HG03558 (cell line): ENCODE measurements around the gene PHACTR1.

Experiments used
- ATAC-seq: cut with Tn5 transposase; IDR thresholded peaks from one replicate; pipeline ENCODE4 v1.9.1; 2021; ENCODE audit warnings: moderate number of reproducible peaks; ENCODE audit not compliant: unreplicated experiment; ENCODE audit errors: extremely low read depth

The PHACTR1 gene

GRCh38 chr6:13172291-13172690 is 455.7 kb downstream of the PHACTR1 start:
- ATAC-seq: no peak

DNA sequence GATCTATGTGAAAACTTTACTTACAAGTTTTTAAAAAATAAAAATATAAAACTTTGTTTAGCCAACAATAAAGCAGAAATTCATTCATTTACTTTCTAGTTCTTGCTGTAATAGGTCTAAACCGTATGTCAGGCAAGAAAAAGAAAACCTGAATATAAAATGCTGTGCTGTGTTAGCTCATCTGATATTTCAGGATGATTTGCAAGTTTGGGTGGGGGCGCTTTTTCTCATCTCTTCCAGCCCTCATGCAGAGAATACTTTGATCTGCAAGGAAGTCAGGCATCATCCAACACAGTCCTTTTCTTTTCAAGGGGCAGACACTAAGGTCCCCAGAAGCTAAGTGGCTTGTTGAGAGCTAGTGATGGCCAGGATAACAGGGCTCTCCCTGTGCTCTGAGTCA is 458.5 kb downstream of the PHACTR1 start:
- ATAC-seq: no peak

DNA sequence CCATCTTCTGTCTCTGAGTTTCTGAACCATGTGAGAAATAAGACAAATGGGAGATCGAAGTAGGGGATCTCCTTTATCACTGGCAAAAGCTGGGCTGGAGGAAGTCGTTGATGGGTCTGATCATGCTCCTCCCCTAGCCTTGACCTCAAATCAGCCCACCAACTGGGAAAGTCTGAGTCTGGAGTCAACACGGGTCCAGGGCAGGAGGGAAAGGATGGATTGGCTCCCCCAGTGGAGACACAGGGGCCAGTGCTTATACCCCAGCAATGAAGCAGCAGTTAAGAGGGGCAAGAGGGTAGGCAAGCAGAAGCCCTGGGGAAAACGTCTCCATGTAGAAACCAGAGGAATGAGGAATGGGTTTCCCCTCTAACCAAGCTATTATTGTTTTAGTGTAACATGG is 459.2 kb downstream of the PHACTR1 start:
- ATAC-seq: no peak

- no peak for ATAC-seq
Observed at GRCh38 chr6:13177664-13178063, 461.1 kb downstream of the PHACTR1 start.

GRCh38 chr6:13178107-13178506 is 461.5 kb downstream of the PHACTR1 start:
- no peak for ATAC-seq

GRCh38 chr6:13180538-13180937 is 464.0 kb downstream of the PHACTR1 start:
- ATAC-seq: no peak

DNA sequence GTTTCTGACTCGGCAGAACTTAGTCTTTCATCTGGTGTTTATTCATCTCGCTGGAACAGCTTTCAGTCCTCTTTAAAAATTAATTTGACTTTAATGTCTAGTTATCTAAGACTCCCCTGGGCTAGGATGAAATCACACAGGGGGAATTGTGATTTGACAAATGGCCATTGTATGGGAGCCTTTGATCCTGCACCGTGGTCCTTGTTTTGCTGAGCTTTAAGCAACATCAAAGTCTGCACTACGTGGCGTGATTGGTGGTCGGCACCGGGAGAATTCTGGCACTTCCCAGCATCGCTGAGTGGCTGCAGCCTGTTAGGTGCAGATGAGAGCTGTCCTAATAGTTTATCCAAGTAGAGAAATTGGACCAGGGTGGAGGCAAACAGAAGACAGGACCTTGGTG is 464.8 kb downstream of the PHACTR1 start:
- ATAC-seq: no peak

- no peak for ATAC-seq
Observed at GRCh38 chr6:13183415-13184088, 467.0 kb downstream of the PHACTR1 start.

GRCh38 chr6:13184089-13184468 is 467.5 kb downstream of the PHACTR1 start:
- ATAC-seq: no peak

- ATAC-seq: no peak
Observed at GRCh38 chr6:13184547-13184946, 468.0 kb downstream of the PHACTR1 start.

GRCh38 chr6:13186861-13187260 is 470.3 kb downstream of the PHACTR1 start:
- ATAC-seq: no peak

GRCh38 chr6:13187692-13188091 is 471.1 kb downstream of the PHACTR1 start:
- ATAC-seq: no peak

DNA sequence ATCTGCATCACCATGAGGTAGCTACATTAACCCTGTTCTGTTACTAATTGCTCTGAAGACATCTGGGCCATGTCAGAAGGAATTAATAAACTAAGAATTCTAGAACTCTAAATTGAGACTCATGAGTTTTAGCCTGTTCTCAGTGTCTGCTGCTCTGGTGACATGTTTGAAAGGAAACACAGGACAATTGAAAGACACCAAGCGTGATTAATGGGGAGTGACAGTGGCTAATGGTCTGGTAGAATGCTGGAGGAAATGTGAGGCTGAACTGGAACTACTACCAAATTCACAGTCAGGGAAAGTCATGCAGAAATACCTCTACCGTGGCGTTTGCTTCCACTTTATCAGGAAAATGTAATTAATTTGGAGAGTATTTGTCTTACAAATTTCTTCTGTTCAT is 471.7 kb downstream of the PHACTR1 start:
- no peak for ATAC-seq

- ATAC-seq: no peak
Observed at GRCh38 chr6:13189710-13190109, 473.1 kb downstream of the PHACTR1 start.

DNA sequence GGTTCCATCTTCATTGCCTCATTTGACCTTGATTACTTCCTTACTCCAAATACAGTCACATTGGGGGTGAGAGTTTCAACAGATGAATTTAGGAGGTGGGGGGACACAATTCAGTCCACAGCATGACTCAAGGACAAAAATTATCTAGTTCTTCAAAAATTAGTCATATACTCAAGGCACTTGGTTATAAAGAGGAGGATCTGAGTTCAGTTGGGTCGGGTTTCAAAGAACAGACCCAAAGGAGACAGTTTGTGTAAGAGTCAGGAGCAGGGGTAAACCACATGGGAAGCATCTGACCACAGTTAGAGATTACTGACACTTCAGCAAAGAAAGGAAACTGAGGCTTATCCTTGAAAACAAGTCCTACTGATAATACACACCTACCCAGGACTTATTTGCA is 473.8 kb downstream of the PHACTR1 start:
- no peak for ATAC-seq

GRCh38 chr6:13191461-13191860 is 474.9 kb downstream of the PHACTR1 start:
- no peak for ATAC-seq

GRCh38 chr6:13194852-13195251 is 478.3 kb downstream of the PHACTR1 start:
- ATAC-seq: no peak

GRCh38 chr6:13195803-13196202 is 479.2 kb downstream of the PHACTR1 start:
- ATAC-seq: no peak

GRCh38 chr6:13198168-13198567 is 481.6 kb downstream of the PHACTR1 start:
- ATAC-seq: no peak

DNA sequence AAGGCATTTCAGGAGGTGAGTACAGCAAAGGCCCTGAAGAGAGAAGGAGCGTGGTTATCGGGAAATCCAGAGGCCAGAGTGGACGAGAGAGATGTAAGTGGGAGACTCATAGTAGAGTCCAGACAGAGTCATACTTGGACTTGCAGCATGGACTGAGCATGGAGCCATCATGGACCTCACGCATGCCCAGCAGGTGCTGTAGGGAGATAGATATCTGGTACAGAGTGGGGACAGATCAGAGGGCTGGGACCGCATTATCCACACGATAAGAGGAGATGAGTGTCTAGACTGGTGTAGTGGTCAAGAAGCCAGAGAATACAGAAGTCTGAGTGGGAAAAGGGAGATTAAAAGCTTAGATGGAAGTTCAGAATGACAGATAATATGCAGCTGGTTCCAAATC is 484.8 kb downstream of the PHACTR1 start:
- no peak for ATAC-seq

GRCh38 chr6:13203145-13203544 is 486.6 kb downstream of the PHACTR1 start:
- ATAC-seq: no peak

DNA sequence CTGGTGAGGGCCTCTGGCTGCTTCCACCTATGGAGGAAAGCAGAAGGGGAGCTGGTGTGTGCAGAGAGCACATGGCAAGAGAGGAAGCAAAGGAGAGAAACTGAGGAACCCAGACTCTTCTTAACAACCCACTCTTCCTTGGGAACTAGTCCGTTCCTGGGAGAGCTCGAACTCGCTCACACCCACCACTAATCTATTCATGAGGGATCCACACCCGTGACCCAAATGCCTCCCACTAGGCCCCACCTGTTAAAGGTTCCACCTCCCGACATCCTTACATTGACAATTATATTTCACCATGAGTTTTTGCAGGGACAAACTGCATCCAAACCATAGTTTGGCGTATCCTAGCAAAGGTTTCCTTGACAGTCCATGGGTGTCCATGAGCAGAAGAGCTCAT is 488.5 kb downstream of the PHACTR1 start:
- no peak for ATAC-seq

DNA sequence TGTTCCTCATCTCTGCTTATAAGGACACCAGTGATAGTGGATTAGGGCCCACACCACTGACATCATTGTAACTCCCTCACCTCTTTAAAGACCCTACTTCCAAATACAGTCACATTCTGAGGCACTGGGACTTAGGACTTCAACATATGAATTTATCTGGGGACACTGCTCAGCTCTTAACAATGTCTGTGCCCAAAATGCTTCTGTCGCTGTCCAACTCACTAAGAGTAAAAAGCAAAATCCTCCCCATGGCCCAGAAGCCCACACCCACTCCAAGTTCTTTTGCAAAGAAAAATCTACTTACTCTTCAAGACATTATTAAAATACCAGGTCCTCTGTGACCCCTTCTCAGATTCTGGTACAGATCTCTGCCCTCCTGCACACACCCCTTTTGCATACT is 495.5 kb downstream of the PHACTR1 start:
- no peak for ATAC-seq
